Thymus (tissue), 11 donors: ENCODE data around the gene ADRB2. TPM values are rescaled to one million over a fixed set of nuclear protein-coding genes. Genes with fewer than 3 reads are reported as not detected.
"Not testable (repeated sequence)": the region's sequence is repeated elsewhere in the genome, so short reads cannot be mapped to it uniquely, and the experiment has no call there.

Experiments used
- DNase-seq, 9 donors: peaks; one replicate each; pipeline ENCODE4 v3.0.0-alpha.2; 2013; ENCODE audit warnings: low spot score in 9 of 9, low read depth in 6 of 9, missing footprints in 1 of 9
- H3K27ac ChIP-seq, 2 donors: one replicate each; pipeline ENCODE4 v1.5.1; 2013; ENCODE audit warnings: control low read depth in 1 of 2, low read depth in 1 of 2, low read length in 1 of 2, mild to moderate bottlenecking in 1 of 2, moderate library complexity in 1 of 2
- H3K27me3 ChIP-seq, 2 donors: one replicate each; pipeline ENCODE4 v1.5.1; 2013; ENCODE audit warnings: low read length in 1 of 2; ENCODE audit not compliant: control insufficient read depth in 2 of 2, insufficient read depth in 1 of 2
- H3K36me3 ChIP-seq, 2 donors: one replicate each; pipeline ENCODE4 v1.5.1; 2013; ENCODE audit warnings: low read length in 1 of 2, mild to moderate bottlenecking in 1 of 2, moderate library complexity in 1 of 2; ENCODE audit not compliant: control insufficient read depth in 2 of 2, insufficient read depth in 2 of 2
- H3K4me1 ChIP-seq, 2 donors: one replicate each; pipeline ENCODE4 v1.5.1; 2013; ENCODE audit warnings: low read length in 2 of 2; ENCODE audit not compliant: control insufficient read depth in 2 of 2, insufficient read depth in 2 of 2
- H3K4me3 ChIP-seq, 2 donors: one replicate each; pipeline ENCODE4 v1.5.1; 2013; ENCODE audit warnings: low read length in 2 of 2, control low read depth in 1 of 2, mild to moderate bottlenecking in 1 of 2
- H3K9me3 ChIP-seq, 2 donors: one replicate each; pipeline ENCODE4 v1.5.1; 2013; ENCODE audit warnings: low read length in 1 of 2, mild to moderate bottlenecking in 1 of 2; ENCODE audit not compliant: control insufficient read depth in 2 of 2, insufficient read depth in 1 of 2
- WGBS: extraction: QIAGEN DNeasy Blood & Tissue Kit; methylation state at CpG from one replicate; pipeline ENCODE4 v1.1.7; 2013; 5-methylcytosine and 5-hydroxymethylcytosine counted together
- polyA plus RNA-seq: library from polyadenylated mRNA; stranded (reverse); fragments of 200-250 nt; gene quantifications from one replicate; pipeline ENCODE4 v1.2.3, GENCODE V29; 2013
- total RNA-seq: library from RNA; stranded (reverse); fragments of 120-200 nt; gene quantifications from one replicate; pipeline ENCODE4 v1.2.4, GENCODE V29; 2013
- donor health status: healthy.

Gene ADRB2
- total and polyA plus RNA-seq, 2 donors = 1.9 to 2.2 TPM

GRCh38 chr5:148799737-148800527 lies 26.5 kb upstream of the ADRB2 start:
- DNase-seq = no peak
- H3K27me3 ChIP-seq = no peaks in the 10 kb centered on the region
- no peaks in the 10 kb centered on the region for H3K36me3 ChIP-seq
- H3K9me3 ChIP-seq = no peaks in the 10 kb centered on the region
- H3K4me1 ChIP-seq = no peaks in the 10 kb centered on the region
- no peak overlapping the region for H3K27ac ChIP-seq
- WGBS = 95% methylated on average over 9 of the region's 9 CpGs
- H3K4me3 ChIP-seq = no peak overlapping the region

- H3K27ac ChIP-seq = no peak overlapping the region
- peaks cover 0 to 5% of the 10 kb centered on the region in 2 donors for H3K4me1 ChIP-seq
- H3K36me3 ChIP-seq = no peaks in the 10 kb centered on the region
- H3K9me3 ChIP-seq = no peaks in the 10 kb centered on the region
- no peaks in the 10 kb centered on the region for H3K27me3 ChIP-seq
- DNase-seq = no peak
- H3K4me3 ChIP-seq = no peak overlapping the region
- WGBS = 82% methylated on average over 4 of the region's 4 CpGs
Observed at GRCh38 chr5:148801682-148802276, 24.6 kb upstream of the ADRB2 start.

GRCh38 chr5:148803451-148803850 lies 23.0 kb upstream of the ADRB2 start:
- DNase-seq, H3K27ac ChIP-seq, H3K9me3 ChIP-seq, H3K36me3 ChIP-seq, H3K27me3 ChIP-seq, H3K4me3 ChIP-seq: not testable (repeated sequence)
- 88% methylated on average over 3 of the region's 3 CpGs for WGBS
- H3K4me1 ChIP-seq = peaks cover 5 to 12% of the 10 kb centered on the region in 2 donors

- H3K27me3 ChIP-seq = no peaks in the 10 kb centered on the region
- DNase-seq = no peak
- WGBS = 94% methylated on average over 6 of the region's 6 CpGs
- no peaks in the 10 kb centered on the region for H3K36me3 ChIP-seq
- no peak overlapping the region for H3K27ac ChIP-seq
- peaks cover 9 to 17% of the 10 kb centered on the region in 2 donors for H3K4me1 ChIP-seq
- no peak overlapping the region for H3K4me3 ChIP-seq
- H3K9me3 ChIP-seq = no peaks in the 10 kb centered on the region
Observed at GRCh38 chr5:148804393-148804792, 22.0 kb upstream of the ADRB2 start.

- 58% methylated on average over 7 of the region's 7 CpGs for WGBS
Observed at GRCh38 chr5:148805326-148806290, 20.8 kb upstream of the ADRB2 start.

GRCh38 chr5:148806520-148806931 lies 19.9 kb upstream of the ADRB2 start:
- H3K27ac ChIP-seq = no peak overlapping the region
- no peaks in the 10 kb centered on the region for H3K9me3 ChIP-seq
- H3K4me1 ChIP-seq = peaks cover 10 to 17% of the 10 kb centered on the region in 2 donors
- no peaks in the 10 kb centered on the region for H3K27me3 ChIP-seq
- H3K36me3 ChIP-seq = no peaks in the 10 kb centered on the region
- no peak overlapping the region for H3K4me3 ChIP-seq
- DNase-seq = no peak
- 93% methylated on average over 4 of the region's 4 CpGs for WGBS

More at GRCh38 chr5:148805326-148806290, 20.8 kb upstream of the ADRB2 start:
- no peak overlapping the region for H3K27ac ChIP-seq
- DNase-seq = peak in 1 of 9 donors; percentile 21
- no peak overlapping the region for H3K4me3 ChIP-seq
- peaks cover 9 to 17% of the 10 kb centered on the region in 2 donors for H3K4me1 ChIP-seq
- no peaks in the 10 kb centered on the region for H3K36me3 ChIP-seq
- no peaks in the 10 kb centered on the region for H3K9me3 ChIP-seq
- H3K27me3 ChIP-seq = no peaks in the 10 kb centered on the region

GRCh38 chr5:148807851-148808250 lies 18.6 kb upstream of the ADRB2 start:
- WGBS = 22% methylated on average over 2 of the region's 2 CpGs
- H3K27ac ChIP-seq = no peak overlapping the region
- no peak for DNase-seq

GRCh38 chr5:148808864-148809642 lies 17.4 kb upstream of the ADRB2 start:
- peak in 7 of 9 donors; percentile 17 to 71 (median 43) for DNase-seq
- peak overlapping the region; percentile 76 to 88 for H3K27ac ChIP-seq
- peaks cover 10 to 17% of the 10 kb centered on the region in 2 donors for H3K4me1 ChIP-seq
- 7% methylated on average over 10 of the region's 10 CpGs for WGBS
- no peaks in the 10 kb centered on the region for H3K9me3 ChIP-seq
- H3K4me3 ChIP-seq = peak overlapping the region; percentile 46 to 53
- no peaks in the 10 kb centered on the region for H3K27me3 ChIP-seq
- no peaks in the 10 kb centered on the region for H3K36me3 ChIP-seq

More at GRCh38 chr5:148807851-148808250, 18.6 kb upstream of the ADRB2 start:
- H3K9me3 ChIP-seq = no peaks in the 10 kb centered on the region
- no peak overlapping the region for H3K4me3 ChIP-seq
- H3K4me1 ChIP-seq = peaks cover 10 to 17% of the 10 kb centered on the region in 2 donors
- no peaks in the 10 kb centered on the region for H3K36me3 ChIP-seq
- no peaks in the 10 kb centered on the region for H3K27me3 ChIP-seq
